HCT116 (cell line): ENCODE measurements around the gene DYNC2I2.
A peak's percentile ranks its signal among the peaks of the same experiment; 100 is the strongest.

Experiments
- ATF3 ChIP-seq: IDR thresholded peaks from 2 replicates; pipeline ENCODE4 v1.6.1; 2012
- CTCF ChIP-seq, 3 experiments: fragments of 200-600 bp in 1 of 3; sonication (generic) in 1 of 3; IDR thresholded peaks in 2 of 3; conservative IDR thresholded peaks in 1 of 3; 2 replicates each; pipeline ENCODE4 v1.5.1; 2012 to 2017; ENCODE audit warnings: low read depth in 2 of 3, low read length in 2 of 3, antibody characterized with exemption in 1 of 3, borderline replicate concordance in 1 of 3, control low read depth in 1 of 3, mild to moderate bottlenecking in 1 of 3, mixed read lengths in 1 of 3, mixed run types in 1 of 3, moderate library complexity in 1 of 3; ENCODE audit not compliant: insufficient read depth in 1 of 3
- EGR1 ChIP-seq: IDR thresholded peaks from 2 replicates; pipeline ENCODE4 v1.6.1; 2012; ENCODE audit warnings: low read depth
- EZH2 ChIP-seq: fragments of 200-600 bp; sonication (generic); IDR thresholded peaks from 2 replicates; pipeline ENCODE4 v1.6.1; 2017; ENCODE audit warnings: antibody characterized with exemption, mixed run types
- JUND ChIP-seq: IDR thresholded peaks from 2 replicates; pipeline ENCODE4 v1.6.1; 2012
- MAX ChIP-seq: IDR thresholded peaks from 2 replicates; pipeline ENCODE4 v1.6.1; 2012
- POLR2A ChIP-seq: IDR thresholded peaks from 2 replicates; pipeline ENCODE4 v1.7.0; 2011; ENCODE audit warnings: borderline replicate concordance; ENCODE audit not compliant: insufficient read depth, insufficient read length; ENCODE audit errors: extremely low read depth
- POLR2AphosphoS5 ChIP-seq: IDR thresholded peaks from 2 replicates; pipeline ENCODE4 v1.6.1; 2011; ENCODE audit warnings: mild to moderate bottlenecking, low read depth, low read length, moderate library complexity
- SIN3A ChIP-seq: IDR thresholded peaks from 2 replicates; pipeline ENCODE4 v1.6.1; 2012; ENCODE audit warnings: low read depth
- SP1 ChIP-seq: IDR thresholded peaks from 2 replicates; pipeline ENCODE4 v1.6.1; 2012; ENCODE audit warnings: low read depth
- ZBTB33 ChIP-seq: IDR thresholded peaks from 2 replicates; pipeline ENCODE4 v1.6.1; 2011; ENCODE audit warnings: mild to moderate bottlenecking, low read length, moderate library complexity; ENCODE audit not compliant: insufficient replicate concordance; ENCODE audit errors: extremely low read depth
- ZFX ChIP-seq: fragments of 450-650 bp; IDR thresholded peaks from 2 replicates; pipeline ENCODE4 v1.6.1; 2017

- TF ChIP-seq MAX (no peak), CTCF (IDR thresholded peaks at IDR 0.05 in 2 of 3, conservative IDR thresholded peaks at IDR 0.05 in 1 of 3; ENCODE audit: borderline replicate concordance in 1 of 3, insufficient read depth in 1 of 3, low read depth in 2 of 3, low read length in 2 of 3) (no peak), POLR2A (peak; percentile 70), JUND (no peak), EZH2 (no peak), ATF3 (no peak), SIN3A (no peak), POLR2AphosphoS5 (peak; percentile 80), EGR1 (no peak), SP1 (no peak), ZBTB33 (no peak), ZFX (peak; percentile 59; the same call in 1 of the 2 replicates)
Observed at GRCh38 chr9:128656416-128657343, at the start of gene DYNC2I2.
